Kidney tubule cell (primary cell): ENCODE data around the gene TICAM2.

Experiments
- DNase-seq: peaks from one replicate; pipeline ENCODE4 v3.0.0-alpha.2; 2018; ENCODE audit warnings: low spot score

Gene TICAM2

GRCh38 chr5:115531787-115532367 is 70.4 kb downstream of the TICAM2 start:
- no peak for DNase-seq

DNA sequence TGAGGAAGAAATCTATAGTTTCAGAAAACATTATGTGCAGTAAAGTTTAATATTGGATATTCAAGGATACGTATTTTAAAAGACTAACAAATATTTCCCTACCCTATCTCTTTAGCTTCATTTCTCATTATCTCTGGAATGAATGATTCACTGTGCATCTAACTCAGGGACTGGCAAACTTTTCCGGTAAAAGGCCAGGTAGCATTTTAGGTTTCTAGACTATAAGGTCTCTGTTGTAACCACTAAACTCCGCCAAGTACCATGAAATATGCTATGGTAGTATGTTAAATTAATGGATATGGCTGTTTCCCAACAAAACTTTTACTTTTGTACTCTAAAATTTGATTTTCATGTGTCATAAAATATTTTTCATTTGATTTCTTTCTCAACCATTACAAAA is 70.9 kb downstream of the TICAM2 start:
- DNase-seq = no peak

- no peak for DNase-seq
Observed at GRCh38 chr5:115530426-115530825, 71.9 kb downstream of the TICAM2 start.
